DOHH2 (cell line): ENCODE data around the gene EPHA2.

Source experiments
- H3F3A ChIP-seq: fragments of 200-600 bp; sonication (generic), shearing (Covaris generic); 2 replicates; pipeline ENCODE4 v1.6.0; 2016; ENCODE audit warnings: antibody characterized with exemption, mild to moderate bottlenecking; ENCODE audit not compliant: control insufficient read depth, insufficient read depth
- H3K27ac ChIP-seq: fragments of 200-600 bp; sonication (generic); 2 replicates; pipeline ENCODE4 v1.5.1; 2014; ENCODE audit warnings: low read depth, mild to moderate bottlenecking, low read length, moderate library complexity
- H3K27me3 ChIP-seq: fragments of 200-600 bp; sonication (generic); 2 replicates; pipeline ENCODE4 v1.6.1; 2014; ENCODE audit warnings: mild to moderate bottlenecking, low read length, mixed read lengths; ENCODE audit not compliant: control insufficient read depth
- H3K36me3 ChIP-seq: fragments of 200-600 bp; sonication (generic); 2 replicates; pipeline ENCODE4 v1.6.1; 2014; ENCODE audit warnings: mild to moderate bottlenecking, low read length, moderate library complexity, mixed read lengths; ENCODE audit not compliant: control insufficient read depth
- H3K4me1 ChIP-seq: fragments of 200-600 bp; sonication (generic); 2 replicates; pipeline ENCODE4 v1.6.1; 2014; ENCODE audit warnings: mild to moderate bottlenecking, low read length, mixed read lengths; ENCODE audit not compliant: control insufficient read depth
- H3K4me2 ChIP-seq: fragments of 200-600 bp; sonication (generic); 2 replicates; pipeline ENCODE4 v1.6.0; 2014; ENCODE audit warnings: mild to moderate bottlenecking, low read length, moderate library complexity
- H3K4me3 ChIP-seq: fragments of 200-600 bp; sonication (generic); 2 replicates; pipeline ENCODE4 v1.5.1; 2014; ENCODE audit warnings: mild to moderate bottlenecking, low read length, mixed read lengths
- H3K79me2 ChIP-seq: fragments of 200-600 bp; sonication (generic); 2 replicates; pipeline ENCODE4 v1.6.1; 2014; ENCODE audit warnings: mild to moderate bottlenecking, low read length, mixed read lengths; ENCODE audit not compliant: control insufficient read depth
- H3K9me2 ChIP-seq: fragments of 200-600 bp; sonication (generic); replicated peaks from 2 replicates; pipeline ENCODE4 v1.6.1; 2014; ENCODE audit warnings: mild to moderate bottlenecking, low read length, mixed read lengths; ENCODE audit not compliant: control insufficient read depth
- H3K9me3 ChIP-seq: fragments of 200-600 bp; sonication (generic); 2 replicates; pipeline ENCODE4 v1.6.1; 2014; ENCODE audit warnings: antibody characterized with exemption, low read length, mixed read lengths; ENCODE audit not compliant: control insufficient read depth, insufficient read depth
- H4K20me1 ChIP-seq: fragments of 200-600 bp; sonication (generic); 2 replicates; pipeline ENCODE4 v1.6.0; 2014; ENCODE audit warnings: low read depth, mild to moderate bottlenecking, antibody characterized with exemption, low read length, moderate library complexity; ENCODE audit not compliant: control insufficient read depth, insufficient read depth
- CTCF ChIP-seq: fragments of 200-600 bp; sonication (generic); IDR thresholded peaks from one replicate; pipeline ENCODE4 v1.5.1; 2014; ENCODE audit warnings: antibody characterized with exemption, mild to moderate bottlenecking, low read depth, low read length; ENCODE audit not compliant: poor library complexity, severe bottlenecking
- EZH2phosphoT487 ChIP-seq: fragments of 200-600 bp; sonication (generic); IDR thresholded peaks from 2 replicates; pipeline ENCODE4 v1.6.1; 2017; ENCODE audit warnings: borderline replicate concordance, mild to moderate bottlenecking, antibody characterized with exemption, low read length, moderate library complexity, mixed read lengths

Gene EPHA2

GRCh38 chr1:16081636-16082035, 74.2 kb downstream of the EPHA2 start:
- Histone ChIP-seq H3K4me1 (peaks cover 6% of the 10 kb centered on the region), H3K4me2 (no peak overlapping the region), H3K36me3 (no peaks in the 10 kb centered on the region), H3K79me2 (no peaks in the 10 kb centered on the region), H3K27me3 (no peaks in the 10 kb centered on the region), H3K9me2 (no peaks in the 10 kb centered on the region), H3K4me3 (no peak overlapping the region), H3K27ac (no peak overlapping the region), H4K20me1 (no peaks in the 10 kb centered on the region), H3K9me3 (no peaks in the 10 kb centered on the region), H3F3A (no peaks in the 10 kb centered on the region)
- TF ChIP-seq CTCF = no peak

GRCh38 chr1:16080422-16081150, 75.3 kb downstream of the EPHA2 start:
- Histone ChIP-seq H3K9me2 (no peaks in the 10 kb centered on the region), H3K36me3 (no peaks in the 10 kb centered on the region), H3F3A (no peaks in the 10 kb centered on the region), H3K9me3 (no peaks in the 10 kb centered on the region), H3K27ac (no peak overlapping the region), H3K4me1 (peaks cover 6% of the 10 kb centered on the region), H3K4me2 (no peak overlapping the region), H3K79me2 (no peaks in the 10 kb centered on the region), H3K4me3 (no peak overlapping the region), H3K27me3 (peaks cover 4% of the 10 kb centered on the region; the same call in 1 of the 2 replicates), H4K20me1 (no peaks in the 10 kb centered on the region)
- TF ChIP-seq EZH2phosphoT487 (no peak), CTCF (no peak)

- 0 out of 2 replicates have a peak overlapping the region, but pooled peaks have one; percentile 20 for H3K4me3 ChIP-seq
- TF ChIP-seq EZH2phosphoT487 (no peak), CTCF (peak; percentile 86)
- H3K27me3 ChIP-seq = peaks cover 11% of the 10 kb centered on the region
- H3K36me3 ChIP-seq = no peaks in the 10 kb centered on the region
- no peak overlapping the region for H3K27ac ChIP-seq
- H3K4me2 ChIP-seq = peak overlapping the region; percentile 60
- H3K4me1 ChIP-seq = peaks cover 6% of the 10 kb centered on the region
- no peaks in the 10 kb centered on the region for H3F3A ChIP-seq
- no peaks in the 10 kb centered on the region; the same call in 1 of the 2 replicates for H4K20me1 ChIP-seq
- H3K9me2 ChIP-seq = no peaks in the 10 kb centered on the region
- no peaks in the 10 kb centered on the region for H3K9me3 ChIP-seq
- H3K79me2 ChIP-seq = no peaks in the 10 kb centered on the region
Observed at GRCh38 chr1:16078925-16079656, 76.8 kb downstream of the EPHA2 start.
